DMS53 (cell line): ENCODE measurements around the gene SERTAD1.

Source experiments
- DNase-seq: peaks from one replicate; lab custom pipeline; 2025; lab: John Stamatoyannopoulos, UW

Gene SERTAD1

DNA sequence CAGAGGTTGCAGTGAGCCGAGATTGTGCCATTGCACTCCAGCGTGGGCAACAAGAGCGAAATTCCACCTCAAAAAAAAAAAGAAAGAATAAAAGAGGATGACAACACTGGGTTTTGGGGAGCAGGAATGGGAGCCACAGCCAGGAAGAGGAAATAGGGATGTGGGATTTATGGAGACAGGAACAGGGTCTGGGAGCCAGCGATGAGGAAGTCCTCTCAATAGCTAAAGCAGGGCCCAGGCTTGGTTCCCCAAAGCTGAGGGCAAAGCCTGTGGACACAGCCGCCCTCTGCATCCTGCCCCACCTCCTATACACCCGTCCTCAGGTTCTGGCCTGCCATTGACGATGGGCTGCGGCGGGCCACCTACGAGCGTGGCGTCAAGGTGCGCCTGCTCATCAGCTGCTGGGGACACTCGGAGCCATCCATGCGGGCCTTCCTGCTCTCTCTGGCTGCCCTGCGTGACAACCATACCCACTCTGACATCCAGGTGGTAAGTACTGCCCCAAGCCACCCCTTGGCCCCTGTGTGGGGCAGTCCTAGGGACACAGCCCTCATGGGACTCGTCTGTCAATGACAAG, 49.4 kb downstream of the SERTAD1 start:
- no peak for DNase-seq

GRCh38 chr19:40374084-40374483, 51.7 kb downstream of the SERTAD1 start:
- no peak for DNase-seq

DNA sequence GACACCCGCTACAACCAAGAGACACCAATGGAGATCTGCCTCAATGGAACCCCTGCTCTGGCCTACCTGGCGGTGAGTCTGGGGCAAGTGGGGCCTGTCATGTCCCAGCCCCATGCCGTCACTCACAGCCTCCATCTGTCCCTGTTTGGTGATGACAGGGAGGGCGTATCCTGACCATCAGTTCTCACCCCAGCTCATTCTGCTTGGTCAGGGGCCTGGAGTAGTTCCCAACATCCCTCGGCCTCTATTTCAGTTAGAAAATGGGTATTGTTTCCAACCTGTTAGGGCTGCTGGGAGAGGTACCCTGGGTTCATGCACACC, 54.0 kb downstream of the SERTAD1 start:
- no peak for DNase-seq
